HepG2 (cell line): ENCODE data around the gene MRPL36. TPM values are rescaled to one million over a fixed set of nuclear protein-coding genes. Genes with fewer than 3 reads are reported as not detected.

Experiments
- ARNTL ChIP-seq: sonication (generic); formaldehyde crosslinking; IDR thresholded peaks from 2 replicates; pipeline ENCODE4 v1.4.0; 2020; ENCODE audit warnings: mild to moderate bottlenecking, missing genetic modification reagents
- ATF6 ChIP-seq: sonication (generic); formaldehyde crosslinking; conservative IDR thresholded peaks from 2 replicates; pipeline ENCODE4 v1.4.0; 2020; ENCODE audit warnings: missing genetic modification reagents
- FOXA3 ChIP-seq: IDR thresholded peaks from 2 replicates; pipeline ENCODE4 v1.6.1; 2016; ENCODE audit warnings: missing genetic modification reagents, missing compliant biosample characterization
- GABPB1 ChIP-seq: IDR thresholded peaks from 2 replicates; pipeline ENCODE4 v1.6.1; 2016; ENCODE audit warnings: mild to moderate bottlenecking, missing genetic modification reagents, moderate library complexity, missing compliant biosample characterization
- HOXA5 ChIP-seq: sonication (generic); formaldehyde crosslinking; IDR thresholded peaks from 2 replicates; pipeline ENCODE4 v1.4.0; 2020; ENCODE audit warnings: missing genetic modification reagents
- JDP2 ChIP-seq: sonication (generic); formaldehyde crosslinking; IDR thresholded peaks from 2 replicates; pipeline ENCODE4 v1.8.1; 2022; ENCODE audit warnings: missing genetic modification reagents, borderline replicate concordance
- KDM6A ChIP-seq: IDR thresholded peaks from 2 replicates; pipeline ENCODE4 v1.6.1; 2016; ENCODE audit warnings: low read depth
- MAFK ChIP-seq, 2 experiments: IDR thresholded peaks in 1 of 2; conservative IDR thresholded peaks in 1 of 2; 2 replicates each; pipeline ENCODE4 v1.6.1; 2011; ENCODE audit warnings: improper control_type of control experiment in 2 of 2, low read length in 2 of 2
- MTA1 ChIP-seq: sonication (generic); formaldehyde crosslinking; IDR thresholded peaks from 2 replicates; pipeline ENCODE4 v1.4.0; 2020; ENCODE audit warnings: missing genetic modification reagents, mild to moderate bottlenecking, borderline replicate concordance
- NFATC3 ChIP-seq: sonication (generic); formaldehyde crosslinking; IDR thresholded peaks from 2 replicates; pipeline ENCODE4 v1.5.1; 2020; ENCODE audit warnings: mild to moderate bottlenecking, missing genetic modification reagents
- NFE2L2 ChIP-seq: fragments of 150-350 bp; IDR thresholded peaks from 2 replicates; pipeline ENCODE4 v1.6.1; 2014; ENCODE audit warnings: low read length
- RBM22 ChIP-seq: fragments of 200-400 bp; formaldehyde crosslinking; optimal IDR thresholded peaks from 2 replicates; pipeline ENCODE3; 2017; ENCODE audit warnings: mild to moderate bottlenecking, low read length, moderate library complexity
- SOX5 ChIP-seq: IDR thresholded peaks from 2 replicates; pipeline ENCODE4 v1.6.1; 2016; ENCODE audit warnings: borderline replicate concordance
- ZBTB1 ChIP-seq: sonication (generic); formaldehyde crosslinking; IDR thresholded peaks from 2 replicates; pipeline ENCODE4 v1.4.0; 2020; ENCODE audit warnings: missing genetic modification reagents, borderline replicate concordance
- ZBTB20 ChIP-seq: sonication (generic); formaldehyde crosslinking; IDR thresholded peaks from 2 replicates; pipeline ENCODE4 v1.8.1; 2023; ENCODE audit warnings: missing genetic modification reagents, low read depth, mild to moderate bottlenecking, borderline replicate concordance
- ZC3H4 ChIP-seq: sonication (generic); formaldehyde crosslinking; IDR thresholded peaks from 2 replicates; pipeline ENCODE4 v1.4.0; 2020; ENCODE audit warnings: missing genetic modification reagents, borderline replicate concordance
- ZNF12 ChIP-seq: sonication (generic); formaldehyde crosslinking; IDR thresholded peaks from 2 replicates; pipeline ENCODE4 v1.5.0; 2020; ENCODE audit warnings: missing genetic modification reagents
- ZNF274 ChIP-seq: sonication (generic); formaldehyde crosslinking; IDR thresholded peaks from 2 replicates; pipeline ENCODE4 v1.5.1; 2020; ENCODE audit warnings: mild to moderate bottlenecking, missing genetic modification reagents
- ZNF556 ChIP-seq: sonication (generic); formaldehyde crosslinking; IDR thresholded peaks from 2 replicates; pipeline ENCODE4 v1.4.0; 2020; ENCODE audit warnings: mild to moderate bottlenecking, missing genetic modification reagents, borderline replicate concordance
- ZNF563 ChIP-seq: sonication (generic); formaldehyde crosslinking; IDR thresholded peaks from 2 replicates; pipeline ENCODE4 v1.8.0; 2022; ENCODE audit warnings: mild to moderate bottlenecking, moderate library complexity, missing genetic modification reagents
- ZNF564 ChIP-seq: sonication (generic); formaldehyde crosslinking; IDR thresholded peaks from 2 replicates; pipeline ENCODE4 v1.8.1; 2023; ENCODE audit warnings: mild to moderate bottlenecking, missing genetic modification reagents
- ZNF713 ChIP-seq: sonication (generic); formaldehyde crosslinking; IDR thresholded peaks from 2 replicates; pipeline ENCODE4 v1.4.0; 2020; ENCODE audit warnings: mild to moderate bottlenecking, missing genetic modification reagents
- ZNF768 ChIP-seq: sonication (generic); formaldehyde crosslinking; IDR thresholded peaks from 2 replicates; pipeline ENCODE4 v1.4.0; 2020; ENCODE audit warnings: missing genetic modification reagents
- ZNF776 ChIP-seq: sonication (generic); formaldehyde crosslinking; IDR thresholded peaks from 2 replicates; pipeline ENCODE4 v1.4.0; 2020; ENCODE audit warnings: mild to moderate bottlenecking, missing genetic modification reagents
- ZZZ3 ChIP-seq: sonication (generic); formaldehyde crosslinking; IDR thresholded peaks from 2 replicates; pipeline ENCODE4 v1.4.0; 2020; ENCODE audit warnings: missing genetic modification reagents, mild to moderate bottlenecking, borderline replicate concordance
- polyA plus RNA-seq, 8 experiments: library from polyadenylated mRNA; depleted of rRNA in 3 of 8; stranded (reverse) in 7 of 8; unstranded in 1 of 8; fragments of >200 nt; fragmentation: Illumina TruSeq in 4 of 8; extraction: Trizol in 4 of 8; gene quantifications; 2 replicates each; pipeline versions ENCODE4 v1.2.1 to v1.2.3, GENCODE V29; 2011 to 2016; ENCODE audit warnings: low read depth in 4 of 8, missing spikeins in 1 of 8, mixed read lengths in 1 of 8; ENCODE audit not compliant: insufficient read depth in 1 of 8
- total RNA-seq, 5 experiments: library from RNA; depleted of rRNA; stranded (reverse); fragments of >200 nt; fragmentation: Illumina TruSeq; extraction: Trizol; gene quantifications; 2 replicates each; pipeline ENCODE4 v1.2.3, GENCODE V29; 2016; ENCODE audit warnings: low read depth in 1 of 5
- TF ChIP-seq, protein P1 (sequence below): IDR thresholded peaks from 2 replicates; pipeline ENCODE4 v1.6.1; 2016; ENCODE audit warnings: low read depth, control low read depth
- TF ChIP-seq, protein P2 (sequence below): sonication (generic); formaldehyde crosslinking; IDR thresholded peaks from 2 replicates; pipeline ENCODE4 v1.8.0; 2022; ENCODE audit warnings: low read depth, missing genetic modification reagents

MRPL36 gene
- total and polyA plus RNA-seq, 2 of the 13 experiments (the other 11 are each of a cell fraction or from before 2014, with no cell fraction given) = 71.3 to 113 TPM

DNA sequence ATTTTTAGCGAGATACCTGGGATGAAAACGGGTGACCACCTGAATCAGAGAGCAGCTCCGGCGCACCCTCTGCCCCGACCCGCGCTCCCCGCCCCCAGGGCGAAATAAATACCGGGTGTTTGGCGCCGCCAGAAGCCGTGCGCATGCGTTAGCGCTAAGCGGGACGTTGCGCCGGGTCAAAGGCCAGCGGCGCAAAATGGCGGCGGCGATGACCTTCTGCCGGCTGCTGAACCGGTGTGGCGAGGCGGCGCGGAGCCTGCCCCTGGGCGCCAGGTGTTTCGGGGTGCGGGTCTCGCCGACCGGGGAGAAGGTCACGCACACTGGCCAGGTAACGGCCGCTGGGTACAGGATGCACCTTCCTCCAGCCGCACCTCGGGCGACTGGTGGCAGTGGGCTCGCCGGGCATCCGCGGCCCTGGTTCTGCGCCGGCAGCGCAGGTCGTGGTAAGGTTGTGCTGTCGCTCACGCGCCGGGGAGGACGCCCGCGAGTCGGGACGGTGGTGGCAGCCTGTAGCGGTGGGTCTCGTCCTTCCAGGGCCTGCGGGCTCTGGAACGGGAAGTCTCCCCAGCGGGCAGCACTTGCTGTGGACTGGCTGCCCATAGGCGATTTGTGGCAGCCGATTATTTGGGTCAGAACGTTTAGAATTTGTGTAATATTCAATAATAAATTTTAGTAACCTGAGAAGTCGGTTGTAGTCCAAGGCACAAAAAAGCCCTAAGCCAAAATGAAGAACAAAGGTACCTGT lies 1.8 kb upstream of the MRPL36 start, which contains the start of gene NDUFS6 (continued):
- TF ChIP-seq ATF6 (CRISPR knock-in tag) = no peak
- peak; percentile 86 for TF ChIP-seq GABPB1
- peak; percentile 75; the same call in 1 of the 2 replicates for TF ChIP-seq ZNF768 (CRISPR knock-in tag)
- TF ChIP-seq NFATC3 (CRISPR knock-in tag) = 0 out of 2 replicates have a peak, but pooled peaks have one; percentile 57
- 0 out of 2 replicates have a peak, but pooled peaks have one; percentile 36 for TF ChIP-seq ZNF713 (CRISPR knock-in tag)
- no peak for TF ChIP-seq ZC3H4 (CRISPR knock-in tag)
- no peak for TF ChIP-seq KDM6A (CRISPR knock-in tag)
- no peak for TF ChIP-seq HOXA5 (CRISPR knock-in tag)
- TF ChIP-seq MAFK (conservative IDR thresholded peaks at IDR 0.05 in 1 of 2, IDR thresholded peaks at IDR 0.05 in 1 of 2; ENCODE audit: low read length in 2 of 2) = no peak
- TF ChIP-seq ZNF564 (CRISPR knock-in tag) = no peak; the same call in 1 of the 2 replicates
- TF ChIP-seq ARNTL = peak; percentile 77
- peak; percentile 55 for TF ChIP-seq FOXA3 (CRISPR knock-in tag)
- TF ChIP-seq ZNF556 (CRISPR knock-in tag) = peak; percentile 54; the same call in 1 of the 2 replicates
- TF ChIP-seq, protein P1, sequence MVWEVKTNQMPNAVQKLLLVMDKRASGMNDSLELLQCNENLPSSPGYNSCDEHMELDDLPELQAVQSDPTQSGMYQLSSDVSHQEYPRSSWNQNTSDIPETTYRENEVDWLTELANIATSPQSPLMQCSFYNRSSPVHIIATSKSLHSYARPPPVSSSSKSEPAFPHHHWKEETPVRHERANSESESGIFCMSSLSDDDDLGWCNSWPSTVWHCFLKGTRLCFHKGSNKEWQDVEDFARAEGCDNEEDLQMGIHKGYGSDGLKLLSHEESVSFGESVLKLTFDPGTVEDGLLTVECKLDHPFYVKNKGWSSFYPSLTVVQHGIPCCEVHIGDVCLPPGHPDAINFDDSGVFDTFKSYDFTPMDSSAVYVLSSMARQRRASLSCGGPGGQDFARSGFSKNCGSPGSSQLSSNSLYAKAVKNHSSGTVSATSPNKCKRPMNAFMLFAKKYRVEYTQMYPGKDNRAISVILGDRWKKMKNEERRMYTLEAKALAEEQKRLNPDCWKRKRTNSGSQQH = no peak
- TF ChIP-seq SOX5 (CRISPR knock-in tag) = no peak
- TF ChIP-seq ZNF274 (CRISPR knock-in tag) = peak; percentile 83; the same call in 1 of the 2 replicates
- 0 out of 2 replicates have a peak, but pooled peaks have one; percentile 54 for TF ChIP-seq ZNF563 (CRISPR knock-in tag)
- peak; percentile 85 for TF ChIP-seq ZZZ3
- no peak for TF ChIP-seq ZBTB1 (CRISPR knock-in tag)
- no peak; the same call in 1 of the 2 replicates for TF ChIP-seq JDP2 (CRISPR knock-in tag)
- TF ChIP-seq NFE2L2 = no peak
- TF ChIP-seq RBM22 = no peak
- peak; percentile 60; the same call in 1 of the 2 replicates for TF ChIP-seq ZNF776 (CRISPR knock-in tag)
- TF ChIP-seq ZBTB20 = peak; percentile 80; the same call in 1 of the 2 replicates
- TF ChIP-seq ZNF12 (CRISPR knock-in tag) = 0 out of 2 replicates have a peak, but pooled peaks have one; percentile 4
- TF ChIP-seq, protein P2, sequence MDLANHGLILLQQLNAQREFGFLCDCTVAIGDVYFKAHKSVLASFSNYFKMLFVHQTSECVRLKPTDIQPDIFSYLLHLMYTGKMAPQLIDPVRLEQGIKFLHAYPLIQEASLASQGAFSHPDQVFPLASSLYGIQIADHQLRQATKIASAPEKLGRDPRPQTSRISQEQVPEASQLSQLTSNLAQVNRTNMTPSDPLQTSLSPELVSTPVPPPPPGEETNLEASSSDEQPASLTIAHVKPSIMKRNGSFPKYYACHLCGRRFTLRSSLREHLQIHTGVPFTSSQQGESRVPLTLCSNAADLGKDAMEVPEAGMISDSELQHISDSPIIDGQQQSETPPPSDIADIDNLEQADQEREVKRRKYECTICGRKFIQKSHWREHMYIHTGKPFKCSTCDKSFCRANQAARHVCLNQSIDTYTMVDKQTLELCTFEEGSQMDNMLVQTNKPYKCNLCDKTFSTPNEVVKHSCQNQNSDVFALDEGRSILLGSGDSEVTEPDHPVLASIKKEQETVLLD (CRISPR knock-in tag) = peak; percentile 72
- TF ChIP-seq MTA1 (CRISPR knock-in tag) = peak; percentile 51; the same call in 1 of the 2 replicates
